Measurements from ENCODE around the gene CCDC194.

The CCDC194 gene

DNA sequence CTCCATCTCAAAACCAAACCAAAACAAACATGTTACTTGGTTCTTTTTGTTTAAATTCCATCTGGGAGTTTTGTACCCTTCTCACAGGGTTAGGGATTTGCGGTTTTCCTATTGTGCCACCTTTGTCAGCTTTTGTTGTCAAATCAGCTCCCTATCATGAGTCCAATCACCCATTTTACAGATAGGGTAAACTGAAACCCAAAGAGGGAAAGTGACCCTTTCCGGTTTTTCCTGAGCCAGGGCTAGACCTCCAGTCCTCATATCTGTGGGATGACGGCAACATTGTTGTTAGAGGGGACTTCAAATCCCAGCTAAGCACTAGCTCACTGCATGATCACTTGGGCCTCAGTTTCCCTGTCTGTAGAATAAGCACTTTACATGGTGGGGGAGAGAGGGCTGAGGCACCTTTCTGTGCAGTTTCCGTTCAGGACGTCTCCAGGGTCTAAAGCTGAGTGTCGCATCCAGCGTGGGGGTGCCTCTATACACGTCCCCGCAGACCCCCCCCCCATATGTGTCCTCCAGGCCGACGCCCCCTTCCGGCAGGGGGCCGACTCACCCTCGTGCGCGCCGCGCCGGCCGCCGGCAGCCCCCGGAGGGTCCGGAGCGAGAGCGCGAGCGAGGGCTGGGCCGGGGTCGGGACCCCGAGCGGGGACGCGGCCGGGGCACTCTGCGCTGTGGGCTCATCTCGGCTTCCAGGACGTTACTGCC is 3.9 kb downstream of the CCDC194 start:
- in situ Hi-C loops (cut with MboI; ENCODE audit: low sequenced_read_pairs, unreplicated experiment): loop anchor here (5.0 to 10.0 kb wide), 2 partner anchors 43 to 95 kb away; no protein-coding TSS in a partner anchor
- DNase-seq (ENCODE audit: low spot score): peak; percentile 35
- TF ChIP-seq, protein P1, sequence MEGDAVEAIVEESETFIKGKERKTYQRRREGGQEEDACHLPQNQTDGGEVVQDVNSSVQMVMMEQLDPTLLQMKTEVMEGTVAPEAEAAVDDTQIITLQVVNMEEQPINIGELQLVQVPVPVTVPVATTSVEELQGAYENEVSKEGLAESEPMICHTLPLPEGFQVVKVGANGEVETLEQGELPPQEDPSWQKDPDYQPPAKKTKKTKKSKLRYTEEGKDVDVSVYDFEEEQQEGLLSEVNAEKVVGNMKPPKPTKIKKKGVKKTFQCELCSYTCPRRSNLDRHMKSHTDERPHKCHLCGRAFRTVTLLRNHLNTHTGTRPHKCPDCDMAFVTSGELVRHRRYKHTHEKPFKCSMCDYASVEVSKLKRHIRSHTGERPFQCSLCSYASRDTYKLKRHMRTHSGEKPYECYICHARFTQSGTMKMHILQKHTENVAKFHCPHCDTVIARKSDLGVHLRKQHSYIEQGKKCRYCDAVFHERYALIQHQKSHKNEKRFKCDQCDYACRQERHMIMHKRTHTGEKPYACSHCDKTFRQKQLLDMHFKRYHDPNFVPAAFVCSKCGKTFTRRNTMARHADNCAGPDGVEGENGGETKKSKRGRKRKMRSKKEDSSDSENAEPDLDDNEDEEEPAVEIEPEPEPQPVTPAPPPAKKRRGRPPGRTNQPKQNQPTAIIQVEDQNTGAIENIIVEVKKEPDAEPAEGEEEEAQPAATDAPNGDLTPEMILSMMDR (IDR thresholded peaks at IDR 0.05; ENCODE audit: borderline replicate concordance, control extremely low read depth, extremely low read depth, insufficient read depth, missing control alignments): peak; percentile 10

DNA sequence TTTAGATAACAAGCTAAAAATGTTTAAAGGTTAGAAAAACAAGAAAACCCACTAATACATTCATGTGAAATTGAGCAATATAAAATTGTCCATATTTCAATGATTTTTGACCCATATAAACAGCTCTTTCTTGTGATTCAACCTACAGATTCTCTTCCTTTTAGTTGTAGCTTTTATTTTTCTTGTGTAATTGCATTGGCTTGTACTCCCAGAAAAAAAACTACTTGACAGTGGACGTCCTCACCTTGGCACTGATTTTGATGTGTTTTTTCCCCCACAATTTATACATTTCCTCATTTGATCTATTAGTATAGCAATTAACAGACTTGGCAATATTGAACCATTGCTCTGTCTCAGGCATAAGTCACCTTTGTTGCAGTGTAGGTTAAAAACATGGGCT is 4.7 kb downstream of the CCDC194 start:
- no peak for DNase-seq (ENCODE audit: low spot score)
- TF ChIP-seq, protein P1 (IDR thresholded peaks at IDR 0.05; ENCODE audit: borderline replicate concordance, control extremely low read depth, extremely low read depth, insufficient read depth, missing control alignments): no peak
- in situ Hi-C loops (cut with MboI; ENCODE audit: low sequenced_read_pairs, unreplicated experiment): loop anchor here (5.0 to 10.0 kb wide), 2 partner anchors 42 to 94 kb away; no protein-coding TSS in a partner anchor

DNA sequence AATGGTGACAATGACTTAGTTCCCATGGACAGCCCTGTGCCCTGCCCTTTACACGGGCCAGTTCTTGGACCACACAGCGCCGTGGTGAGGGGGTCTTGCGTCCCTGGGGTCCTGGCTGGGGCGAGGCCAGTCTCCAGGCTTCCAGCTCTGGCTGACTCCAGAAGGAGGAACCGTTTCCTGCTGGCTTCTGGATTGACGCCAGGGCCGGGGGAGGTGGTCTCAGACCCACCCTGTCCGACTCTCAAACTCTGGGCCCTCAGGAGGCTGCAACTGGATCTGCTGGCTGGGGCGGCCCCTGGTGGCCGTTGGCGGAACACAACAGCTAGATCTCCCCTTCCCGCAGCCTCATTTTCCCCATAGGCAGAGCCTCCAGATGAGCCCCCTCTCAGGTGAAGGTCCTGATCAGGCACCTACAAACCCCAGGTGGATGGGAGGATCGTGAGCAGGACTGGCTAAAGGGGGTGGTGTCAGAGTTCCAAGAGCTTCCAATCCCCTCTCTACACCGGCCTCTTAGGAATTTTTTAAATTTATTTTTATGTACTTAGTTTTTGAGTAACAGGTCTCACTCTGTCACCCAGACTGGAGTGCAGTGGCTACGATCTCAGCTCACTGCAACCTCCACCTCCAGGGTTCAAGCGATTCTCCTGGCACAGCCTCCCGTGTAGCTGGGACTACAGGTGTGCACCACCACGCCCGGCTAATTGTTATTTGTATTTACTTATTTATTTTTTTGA is 8.0 kb downstream of the CCDC194 start:
- in situ Hi-C loops (cut with MboI; ENCODE audit: low sequenced_read_pairs, unreplicated experiment): loop anchor here (5.0 to 10.0 kb wide), 2 partner anchors 39 to 91 kb away; no protein-coding TSS in a partner anchor
- peak; percentile 83 for DNase-seq (ENCODE audit: low spot score)
- TF ChIP-seq, protein P1 (IDR thresholded peaks at IDR 0.05; ENCODE audit: borderline replicate concordance, control extremely low read depth, extremely low read depth, insufficient read depth, missing control alignments): peak; percentile 90

DNA sequence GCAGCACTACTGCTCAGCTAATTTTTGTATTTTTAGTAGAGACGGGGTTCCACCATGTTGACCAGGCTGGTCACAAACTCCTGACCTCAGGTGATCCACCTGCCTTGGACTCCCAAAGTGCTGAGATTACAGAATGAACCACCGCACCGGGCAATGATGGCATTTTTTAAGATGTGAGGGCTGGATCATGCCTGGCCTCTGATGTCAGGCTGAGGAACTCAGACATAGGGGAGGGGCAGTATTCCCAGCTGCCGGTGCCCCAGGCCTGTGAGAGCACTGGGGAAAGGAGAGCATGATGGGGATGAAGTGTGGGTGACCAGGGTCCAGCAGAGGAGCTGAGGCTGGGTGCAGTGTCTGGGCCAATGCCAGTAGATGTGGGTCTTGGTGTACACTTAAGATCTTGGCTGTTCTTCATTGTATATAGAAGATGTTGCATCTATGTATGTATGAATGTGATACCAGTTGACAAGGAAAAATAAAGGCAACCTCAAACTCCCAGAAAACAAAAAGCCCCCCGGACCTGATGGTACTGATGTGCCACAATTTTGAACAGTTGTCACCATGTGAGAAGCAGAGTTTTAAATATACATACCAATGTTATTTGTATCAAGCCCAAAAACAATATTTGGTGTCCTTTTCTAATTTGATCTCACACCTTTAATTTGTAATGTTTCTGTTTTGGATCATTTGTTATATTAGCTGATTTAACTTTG is 13.4 kb downstream of the CCDC194 start:
- no peak for DNase-seq (ENCODE audit: low spot score)
- in situ Hi-C loops (cut with MboI; ENCODE audit: low sequenced_read_pairs, unreplicated experiment): loop anchor here (10.0 kb wide), 1 partner anchor 86 kb away; no protein-coding TSS in a partner anchor
- TF ChIP-seq, protein P1 (IDR thresholded peaks at IDR 0.05; ENCODE audit: borderline replicate concordance, control extremely low read depth, extremely low read depth, insufficient read depth, missing control alignments): no peak

DNA sequence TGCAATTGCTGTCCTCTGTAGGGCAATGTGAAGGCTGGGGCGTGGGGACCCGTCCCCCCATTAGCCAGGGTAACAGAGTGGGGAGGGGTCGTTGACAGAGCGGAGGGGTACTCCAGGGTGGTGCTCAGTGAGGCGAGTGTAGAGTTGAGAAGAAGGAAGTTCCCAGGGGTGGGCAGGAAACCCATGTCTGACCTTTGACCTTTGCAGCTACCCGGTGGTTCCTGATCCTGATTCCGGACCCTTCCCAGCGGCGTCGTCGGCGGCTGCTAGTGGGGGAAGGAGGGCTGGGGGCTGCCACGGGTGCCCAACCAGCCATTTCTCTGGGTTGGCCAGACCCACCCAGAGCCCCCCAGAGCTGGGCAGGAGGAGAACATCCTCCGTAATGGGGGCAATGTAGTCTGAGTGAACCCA is 14.8 kb downstream of the CCDC194 start:
- no peak for DNase-seq (ENCODE audit: low spot score)
- TF ChIP-seq, protein P1 (IDR thresholded peaks at IDR 0.05; ENCODE audit: borderline replicate concordance, control extremely low read depth, extremely low read depth, insufficient read depth, missing control alignments): no peak
- in situ Hi-C loops (cut with MboI; ENCODE audit: low sequenced_read_pairs, unreplicated experiment): no loop called here

DNA sequence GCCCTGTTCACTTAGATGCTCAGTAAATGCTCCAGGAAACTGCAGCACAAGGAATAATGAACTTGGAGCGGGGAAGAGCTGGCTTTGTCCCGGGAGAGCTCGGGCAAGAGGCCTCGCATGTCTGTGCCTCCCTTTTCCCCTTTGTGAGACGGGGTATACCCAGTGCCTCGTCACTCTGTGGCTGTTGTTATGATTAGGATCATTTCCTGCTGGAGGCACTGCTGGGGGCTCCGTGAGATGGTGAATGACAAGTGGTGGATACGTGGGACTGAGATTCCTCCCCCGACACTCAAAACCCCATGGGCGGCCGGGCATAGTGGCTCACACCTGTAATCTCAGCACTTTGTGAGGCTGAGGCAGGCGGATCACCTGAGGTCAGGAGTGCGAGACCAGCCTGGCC is 15.7 kb downstream of the CCDC194 start:
- DNase-seq (ENCODE audit: low spot score): peak; percentile 35
- TF ChIP-seq, protein P1 (IDR thresholded peaks at IDR 0.05; ENCODE audit: borderline replicate concordance, control extremely low read depth, extremely low read depth, insufficient read depth, missing control alignments): no peak
- in situ Hi-C loops (cut with MboI; ENCODE audit: low sequenced_read_pairs, unreplicated experiment): no loop called here
